Activated CD4-positive, alpha-beta memory T cell treated with anti-CD3 and anti-CD28 coated beads, Interleukin-2, amount 10 ng/mL, durations not matched to agents 7 days and 5 days (primary cell): ENCODE results near the gene RESF1. TPM values are rescaled to one million over a fixed set of nuclear protein-coding genes. Genes with fewer than 3 reads are reported as not detected.
A peak's percentile ranks its signal among the peaks of the same experiment; 100 is the strongest.

Experiments
- CTCF ChIA-PET: fragments of 350-600 bp; sonication (Branson Sonifier 250); formaldehyde crosslinking; loops from one replicate; lab custom pipeline; 2021; ENCODE audit warnings: antibody characterized with exemption, inconsistent platforms; lab: Charles Lee
- POLR2A ChIA-PET: fragments of 350-600 bp; sonication (Branson Sonifier 250); formaldehyde crosslinking; loops from one replicate; lab custom pipeline; 2021; ENCODE audit warnings: antibody characterized with exemption; lab: Charles Lee
- DNase-seq: peaks from one replicate; pipeline ENCODE4 v3.0.0-alpha.2; 2020
- H3K27ac Mint-ChIP-seq: one replicate; pipeline ENCODE4 v1.8.0; 2021; ENCODE audit warnings: mild to moderate bottlenecking, mixed read lengths
- H3K27me3 Mint-ChIP-seq: one replicate; pipeline ENCODE4 v1.8.0; 2021; ENCODE audit warnings: mixed read lengths
- H3K36me3 Mint-ChIP-seq: one replicate; pipeline ENCODE4 v1.8.0; 2021; ENCODE audit warnings: low read depth, mixed read lengths
- H3K4me1 Mint-ChIP-seq: one replicate; pipeline ENCODE4 v1.8.0; 2021; ENCODE audit warnings: mixed read lengths
- H3K4me3 Mint-ChIP-seq: one replicate; pipeline ENCODE4 v1.8.0; 2021; ENCODE audit warnings: mild to moderate bottlenecking, mixed read lengths
- H3K9me3 Mint-ChIP-seq: one replicate; pipeline ENCODE4 v1.8.0; 2021; ENCODE audit warnings: mixed read lengths
- total RNA-seq, 2 experiments: library from RNA; stranded (reverse); gene quantifications; one replicate each; pipeline ENCODE4 v1.2.3, GENCODE V29; 2021

RESF1 gene
- total RNA-seq, 2 experiments from 2014 or later = 152 to 154 TPM

- peaks cover 85% of the 10 kb centered on the region for H3K36me3 Mint-ChIP-seq
- no peak for DNase-seq
- no peak overlapping the region for H3K4me3 Mint-ChIP-seq
- peak overlapping the region; percentile 83 for H3K27ac Mint-ChIP-seq
- peaks cover 44% of the 10 kb centered on the region for H3K4me1 Mint-ChIP-seq
- H3K27me3 Mint-ChIP-seq = no peaks in the 10 kb centered on the region
- ChIA-PET POLR2A (interaction anchor here (0.7 to 1.7 kb wide), 9 partner anchors 11 to 333 kb away, joined by 3 to 10 read pairs (median 4); partner anchors contain the start of gene RESF1), CTCF (interaction anchor here (1.5 to 1.6 kb wide), 2 partner anchors 32 to 69 kb away, joined by 5 to 6 read pairs; partner anchors contain the start of gene RESF1)
- H3K9me3 Mint-ChIP-seq = peaks cover 32% of the 10 kb centered on the region
These were observed 32.6 kb downstream of the RESF1 start for GRCh38 chr12:31991815-31992214.

GRCh38 chr12:31999692-32000091 lies 40.5 kb downstream of the RESF1 start:
- H3K36me3 Mint-ChIP-seq = peaks cover 67% of the 10 kb centered on the region
- H3K27me3 Mint-ChIP-seq = no peaks in the 10 kb centered on the region
- no peak overlapping the region for H3K4me3 Mint-ChIP-seq
- ChIA-PET CTCF (no interaction called here), POLR2A (interaction anchor here (1.1 to 1.2 kb wide), 2 partner anchors 11 to 37 kb away, joined by 3 to 5 read pairs; no protein-coding TSS in a partner anchor)
- H3K9me3 Mint-ChIP-seq = no peaks in the 10 kb centered on the region
- DNase-seq = no peak
- no peaks in the 10 kb centered on the region for H3K4me1 Mint-ChIP-seq
- no peak overlapping the region for H3K27ac Mint-ChIP-seq

- no peaks in the 10 kb centered on the region for H3K27me3 Mint-ChIP-seq
- no peaks in the 10 kb centered on the region for H3K4me1 Mint-ChIP-seq
- no peaks in the 10 kb centered on the region for H3K9me3 Mint-ChIP-seq
- DNase-seq = no peak
- H3K36me3 Mint-ChIP-seq = peaks cover 62% of the 10 kb centered on the region
- H3K4me3 Mint-ChIP-seq = no peak overlapping the region
- no peak overlapping the region for H3K27ac Mint-ChIP-seq
- POLR2A ChIA-PET = interaction anchor here (1.1 to 1.2 kb wide), 2 partner anchors 10 to 36 kb away, joined by 3 to 5 read pairs; no protein-coding TSS in a partner anchor
- CTCF ChIA-PET = no interaction called here
These were observed 41.3 kb downstream of the RESF1 start for GRCh38 chr12:32000373-32001005.

- ChIA-PET POLR2A (interaction anchor here (0.8 to 2.2 kb wide), 3 partner anchors 11 to 124 kb away, joined by 3 to 11 read pairs (median 4); no protein-coding TSS in a partner anchor), CTCF (interaction anchor here (1.2 kb wide), 1 partner anchor 115 kb away, joined by 3 read pairs; no protein-coding TSS in a partner anchor)
- no peak overlapping the region for H3K4me3 Mint-ChIP-seq
- no peaks in the 10 kb centered on the region for H3K9me3 Mint-ChIP-seq
- DNase-seq = no peak
- no peaks in the 10 kb centered on the region for H3K4me1 Mint-ChIP-seq
- H3K27me3 Mint-ChIP-seq = no peaks in the 10 kb centered on the region
- no peak overlapping the region for H3K27ac Mint-ChIP-seq
- H3K36me3 Mint-ChIP-seq = peaks cover 44% of the 10 kb centered on the region
These were observed 43.8 kb downstream of the RESF1 start for GRCh38 chr12:32002848-32003493.

GRCh38 chr12:32003654-32004053 lies 44.4 kb downstream of the RESF1 start:
- H3K27ac Mint-ChIP-seq = no peak overlapping the region
- no peak overlapping the region for H3K4me3 Mint-ChIP-seq
- H3K36me3 Mint-ChIP-seq = peaks cover 41% of the 10 kb centered on the region
- ChIA-PET POLR2A (interaction anchor here (2.2 kb wide), 1 partner anchor 43 kb away, joined by 11 read pairs; no protein-coding TSS in a partner anchor), CTCF (interaction anchor here (0.6 to 1.2 kb wide), 2 partner anchors 115 to 176 kb away, joined by 3 read pairs; no protein-coding TSS in a partner anchor)
- H3K27me3 Mint-ChIP-seq = no peaks in the 10 kb centered on the region
- no peak for DNase-seq
- H3K4me1 Mint-ChIP-seq = no peaks in the 10 kb centered on the region
- no peaks in the 10 kb centered on the region for H3K9me3 Mint-ChIP-seq

GRCh38 chr12:32005496-32006125 lies 46.4 kb downstream of the RESF1 start:
- CTCF ChIA-PET = interaction anchor here (0.6 kb wide), 1 partner anchor 55 kb away, joined by 3 read pairs; no protein-coding TSS in a partner anchor
- no peak overlapping the region for H3K4me3 Mint-ChIP-seq

More at GRCh38 chr12:32005496-32006125, 46.4 kb downstream of the RESF1 start:
- H3K36me3 Mint-ChIP-seq = peaks cover 23% of the 10 kb centered on the region
- H3K27ac Mint-ChIP-seq = no peak overlapping the region
- no peak for DNase-seq
- H3K4me1 Mint-ChIP-seq = no peaks in the 10 kb centered on the region
- no peaks in the 10 kb centered on the region for H3K27me3 Mint-ChIP-seq
- H3K9me3 Mint-ChIP-seq = no peaks in the 10 kb centered on the region
- POLR2A ChIA-PET = no interaction called here

Other genes with a start within 250 kb of the RESF1 start
- 1 to 10 TPM; 3.2 to 4.0 TPM for gene AMN1, start 230.4 kb upstream of the RESF1 start, total RNA-seq
- gene BICD1, start 147.4 kb downstream of the RESF1 start, total RNA-seq = 10 to 100 TPM; 12.5 to 15.9 TPM